GM12864 (cell line): ENCODE measurements around the gene LRRC37A.
A peak's percentile ranks its signal among the peaks of the same experiment; 100 is the strongest.
"Not testable (repeated sequence)": the region's sequence is repeated elsewhere in the genome, so short reads cannot be mapped to it uniquely, and the experiment has no call there.

Source experiments
- DNase-seq: peaks from one replicate; pipeline ENCODE4 v3.0.0-alpha.2; 2011; ENCODE audit warnings: low read depth
- H3K4me3 ChIP-seq: 2 replicates; pipeline ENCODE4 v1.5.1; 2011; ENCODE audit warnings: mild to moderate bottlenecking, low read depth, low read length, control low read depth
- TF ChIP-seq, protein P1 (sequence below): IDR thresholded peaks from 2 replicates; pipeline ENCODE4 v1.5.1; 2011; ENCODE audit warnings: low read depth, mild to moderate bottlenecking, moderate library complexity, low read length, control low read depth, inconsistent platforms; ENCODE audit errors: missing control alignments

LRRC37A gene

DNA sequence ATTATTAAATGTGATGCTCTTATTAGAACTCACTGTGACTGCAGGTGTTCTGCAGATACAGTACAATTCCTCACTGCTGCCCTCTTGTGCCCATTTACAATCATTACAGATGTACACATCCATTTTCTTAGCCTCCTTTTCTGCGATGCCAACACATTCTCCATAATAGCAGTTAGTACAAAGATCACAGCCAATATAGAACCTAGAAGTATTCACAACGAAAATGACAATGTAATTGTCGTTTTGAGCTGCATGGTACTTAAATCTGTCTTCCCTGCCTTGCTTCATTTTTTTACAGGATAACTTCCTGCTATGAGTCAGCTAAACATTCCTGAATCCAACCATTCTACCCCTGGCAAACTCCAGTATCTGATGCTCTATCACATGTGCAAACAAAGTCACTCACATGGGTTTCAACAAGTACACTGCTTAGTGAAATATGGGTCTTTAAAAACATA, 8.1 kb upstream of the LRRC37A start:
- DNase-seq: peak; percentile 72
- not testable (repeated sequence) for H3K4me3 ChIP-seq
- TF ChIP-seq, protein P1, sequence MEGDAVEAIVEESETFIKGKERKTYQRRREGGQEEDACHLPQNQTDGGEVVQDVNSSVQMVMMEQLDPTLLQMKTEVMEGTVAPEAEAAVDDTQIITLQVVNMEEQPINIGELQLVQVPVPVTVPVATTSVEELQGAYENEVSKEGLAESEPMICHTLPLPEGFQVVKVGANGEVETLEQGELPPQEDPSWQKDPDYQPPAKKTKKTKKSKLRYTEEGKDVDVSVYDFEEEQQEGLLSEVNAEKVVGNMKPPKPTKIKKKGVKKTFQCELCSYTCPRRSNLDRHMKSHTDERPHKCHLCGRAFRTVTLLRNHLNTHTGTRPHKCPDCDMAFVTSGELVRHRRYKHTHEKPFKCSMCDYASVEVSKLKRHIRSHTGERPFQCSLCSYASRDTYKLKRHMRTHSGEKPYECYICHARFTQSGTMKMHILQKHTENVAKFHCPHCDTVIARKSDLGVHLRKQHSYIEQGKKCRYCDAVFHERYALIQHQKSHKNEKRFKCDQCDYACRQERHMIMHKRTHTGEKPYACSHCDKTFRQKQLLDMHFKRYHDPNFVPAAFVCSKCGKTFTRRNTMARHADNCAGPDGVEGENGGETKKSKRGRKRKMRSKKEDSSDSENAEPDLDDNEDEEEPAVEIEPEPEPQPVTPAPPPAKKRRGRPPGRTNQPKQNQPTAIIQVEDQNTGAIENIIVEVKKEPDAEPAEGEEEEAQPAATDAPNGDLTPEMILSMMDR: peak; percentile 71

DNA sequence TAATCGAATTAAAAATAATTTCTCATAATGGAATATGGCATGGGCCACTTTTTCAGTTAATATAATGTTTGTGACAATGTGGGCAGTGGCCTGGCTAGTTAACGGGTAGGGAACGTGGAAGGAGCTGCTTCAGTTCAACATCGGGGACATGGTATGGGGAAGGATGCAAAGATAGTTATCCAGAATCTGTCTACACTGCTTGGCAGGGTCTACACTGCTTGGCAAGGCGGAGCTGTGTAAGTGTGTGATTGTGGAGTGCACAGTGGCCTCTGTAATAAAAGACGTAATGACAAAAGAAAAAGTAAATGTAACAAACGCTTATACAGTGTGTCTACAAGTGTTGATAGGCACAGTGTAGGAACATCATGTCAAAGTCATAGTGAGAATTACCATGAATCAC, 7.3 kb upstream of the LRRC37A start:
- not testable (repeated sequence) for H3K4me3 ChIP-seq, DNase-seq

DNA sequence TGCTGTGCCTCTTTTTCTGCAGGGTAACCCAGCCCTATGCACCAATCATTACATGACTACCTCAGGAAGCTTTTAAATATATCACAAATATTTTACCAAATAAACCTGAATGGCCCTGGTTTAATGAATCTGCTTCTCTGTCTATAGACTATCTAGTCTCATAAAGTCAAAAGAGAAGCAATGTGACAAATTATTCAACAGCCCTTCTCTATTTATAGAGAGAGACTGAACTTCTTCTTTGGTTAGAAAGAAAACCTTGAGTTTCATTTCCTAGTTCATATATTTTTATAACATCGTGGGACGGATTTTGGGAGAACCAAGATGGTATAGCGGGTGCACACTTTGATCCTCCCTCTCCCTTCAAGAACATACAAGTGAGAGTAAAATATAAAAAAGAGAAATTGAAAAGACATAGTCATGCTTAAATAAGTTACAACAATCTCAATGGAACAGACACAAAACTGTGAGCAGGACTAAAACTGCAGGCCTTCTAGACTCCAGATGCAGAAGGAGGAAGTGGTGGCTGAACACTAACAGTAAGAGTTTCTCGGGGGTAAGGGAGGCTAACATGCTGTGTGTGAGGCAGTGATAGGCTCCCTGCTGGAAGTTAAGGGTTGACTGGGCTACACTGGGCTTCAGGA, 3.9 kb upstream of the LRRC37A start:
- DNase-seq: peak; percentile 90
- H3K4me3 ChIP-seq: not testable (repeated sequence)

DNA sequence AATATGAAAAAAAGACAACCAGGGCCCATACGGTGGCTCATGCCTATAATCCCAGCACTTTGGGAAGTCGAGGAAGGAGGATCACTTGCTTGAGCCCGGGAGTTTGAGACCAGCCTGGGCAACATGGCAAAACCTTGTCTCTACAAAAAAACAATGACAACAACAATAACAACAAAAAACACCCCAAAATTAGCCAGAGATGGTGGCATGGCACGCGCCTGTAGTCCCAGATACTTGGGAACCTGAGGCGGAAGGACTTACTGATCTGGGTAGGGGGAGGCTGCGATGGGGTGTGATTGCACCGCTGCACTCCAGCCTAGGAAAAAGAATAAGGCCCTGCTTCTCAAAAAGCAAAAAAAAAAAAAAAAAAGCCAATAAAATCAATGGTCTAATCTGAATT, 3.3 kb upstream of the LRRC37A start:
- H3K4me3 ChIP-seq, DNase-seq: not testable (repeated sequence)

DNA sequence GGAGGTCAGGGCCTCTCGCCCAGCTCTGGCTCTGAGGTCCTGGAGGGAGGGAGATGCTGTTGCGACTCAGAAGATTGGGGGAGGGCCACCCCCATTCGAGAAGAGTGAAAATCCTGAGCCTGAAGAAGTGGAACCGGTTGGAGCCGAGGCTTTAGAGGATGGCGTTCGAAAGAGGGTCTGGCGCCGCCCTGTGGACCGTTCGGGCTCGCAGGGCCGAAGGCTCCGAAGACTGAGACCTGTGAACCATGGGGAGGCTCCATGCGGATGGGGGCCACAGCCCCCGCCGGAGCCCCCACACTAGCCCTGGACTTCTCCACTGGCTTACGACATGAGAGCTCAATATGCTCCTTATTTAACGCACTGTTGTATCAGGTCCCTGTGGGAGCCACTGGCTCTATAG, 46.3 kb downstream of the LRRC37A start:
- DNase-seq, H3K4me3 ChIP-seq: not testable (repeated sequence)

DNA sequence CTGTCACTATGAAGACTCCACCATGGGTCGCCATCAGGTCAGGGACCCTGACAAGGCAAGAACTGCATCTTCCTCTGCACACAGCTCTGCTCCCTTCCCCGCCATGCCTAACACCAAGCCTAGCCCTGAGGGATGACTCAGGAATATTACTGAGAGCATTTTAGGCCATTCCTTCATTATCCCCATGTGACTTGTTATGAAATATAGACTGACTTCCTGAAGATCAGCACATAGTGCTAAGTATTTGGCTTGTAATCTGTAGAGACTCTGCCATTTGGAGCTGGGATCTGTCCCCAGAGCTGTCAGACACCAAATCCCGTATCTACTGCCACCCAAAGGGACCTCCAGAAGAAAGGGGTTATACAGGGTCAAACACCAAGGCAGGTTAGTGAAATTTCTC, 47.2 kb downstream of the LRRC37A start:
- H3K4me3 ChIP-seq, DNase-seq: not testable (repeated sequence)

DNA sequence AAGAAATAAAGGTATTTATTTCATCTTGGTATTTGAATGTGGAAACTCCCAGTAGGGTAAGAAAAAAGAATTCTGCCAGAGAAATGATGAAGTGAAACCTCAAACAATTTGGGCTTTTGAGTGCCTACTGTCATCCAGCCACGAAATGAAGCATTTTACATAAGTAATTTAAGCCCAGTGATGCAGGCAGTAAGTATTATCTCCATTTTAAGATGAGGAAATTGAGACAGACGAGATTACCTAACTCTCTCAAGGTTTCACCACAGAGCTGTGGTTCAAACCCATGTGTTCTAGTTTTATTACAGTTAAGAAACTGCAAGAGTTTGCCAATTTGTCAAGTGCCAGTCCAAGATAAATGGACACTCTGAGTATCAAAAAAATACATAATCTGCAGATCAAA, 53.4 kb downstream of the LRRC37A start:
- H3K4me3 ChIP-seq, DNase-seq: not testable (repeated sequence)

DNA sequence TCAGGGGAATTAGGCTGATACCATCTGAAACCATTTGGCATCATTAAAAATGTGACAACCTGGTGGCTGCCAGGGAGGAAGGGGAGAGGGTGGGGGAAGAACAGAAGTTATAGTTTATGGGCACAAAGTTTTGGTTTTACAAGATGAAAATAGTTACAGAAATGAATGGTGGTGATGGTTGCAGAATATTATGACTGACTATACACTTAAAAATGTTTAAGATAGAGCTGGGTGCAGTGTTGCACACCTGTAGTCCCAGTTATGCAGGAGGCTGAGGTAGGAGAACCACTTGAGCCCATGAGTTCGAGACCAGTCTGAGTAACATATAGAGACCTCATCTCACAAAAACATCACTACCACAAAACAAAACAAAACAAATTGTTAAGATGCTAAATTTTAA, 54.1 kb downstream of the LRRC37A start:
- not testable (repeated sequence) for DNase-seq, H3K4me3 ChIP-seq

DNA sequence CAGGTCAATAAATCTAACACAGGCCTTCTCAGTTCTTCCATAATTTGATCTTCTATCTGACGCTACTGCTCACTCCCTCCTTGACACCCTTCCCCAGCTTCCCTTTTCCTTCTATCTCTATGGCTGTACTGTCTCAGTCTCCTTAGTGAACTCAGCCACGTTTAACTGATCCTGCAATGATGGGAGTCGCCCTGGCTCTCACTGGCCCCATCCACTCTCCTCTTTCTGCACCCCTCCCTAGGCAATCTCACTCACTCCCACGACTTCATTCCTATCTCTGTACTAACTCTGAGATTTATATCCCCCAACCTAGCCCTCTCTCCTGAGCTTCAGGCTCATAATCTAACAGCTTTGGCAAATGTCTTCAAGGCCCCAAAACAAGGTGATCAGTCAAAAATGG, 58.9 kb downstream of the LRRC37A start:
- DNase-seq, H3K4me3 ChIP-seq: not testable (repeated sequence)

DNA sequence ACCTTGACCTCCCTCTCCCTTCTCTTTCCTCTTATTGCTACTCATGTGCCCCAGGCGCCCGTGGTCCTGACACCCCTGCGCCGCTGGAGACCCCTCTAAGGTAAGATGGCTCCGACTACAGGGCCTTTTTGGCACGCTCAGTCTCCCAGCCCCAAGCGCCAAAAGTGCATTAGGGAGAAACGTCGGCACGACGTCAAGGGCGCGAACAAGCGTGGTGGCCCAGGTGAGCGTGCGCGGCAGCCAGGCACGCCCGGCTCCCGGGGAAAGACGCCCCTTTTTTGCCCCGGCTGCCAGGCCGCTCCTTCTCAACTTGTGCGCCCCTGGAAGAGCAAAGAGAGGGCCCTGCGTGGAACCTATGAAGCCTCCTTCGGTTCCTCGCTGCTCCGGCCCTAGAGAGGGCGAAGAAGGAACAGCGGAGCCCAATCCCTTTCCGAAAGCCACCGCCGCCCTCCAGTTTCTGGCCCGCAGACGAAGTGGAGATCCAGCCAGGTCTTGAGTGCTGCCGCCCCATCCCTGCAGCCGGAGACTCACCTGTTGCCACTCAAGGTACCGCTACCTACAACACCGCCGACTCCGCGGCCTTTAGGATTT, 66.3 kb downstream of the LRRC37A start:
- DNase-seq, H3K4me3 ChIP-seq: not testable (repeated sequence)

DNA sequence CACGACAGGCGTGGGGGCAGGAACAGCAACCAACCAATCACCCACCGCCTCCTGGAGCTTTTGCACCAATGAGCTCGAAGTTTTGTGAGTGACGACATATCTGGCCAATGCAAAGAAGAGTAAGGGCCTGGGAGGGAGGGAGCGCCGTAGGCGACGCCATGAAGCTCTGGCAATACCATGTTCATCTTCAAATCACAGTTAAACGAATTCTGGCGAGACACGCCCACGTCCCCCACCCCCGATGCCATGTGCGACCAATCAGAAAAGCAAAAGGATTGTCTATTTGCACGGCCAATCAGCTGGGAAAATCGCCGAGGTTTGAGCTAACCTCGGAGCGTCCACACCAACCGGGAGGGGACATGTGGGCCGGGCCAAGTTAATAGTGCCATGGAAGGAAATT, 66.8 kb downstream of the LRRC37A start, which contains the start of gene ARL17B:
Gene ARL17B, minus strand, starts transcription at position 12 of the 400 bp plus-strand sequence. CDS start 3,369 bp downstream, outside the sequence.
- not testable (repeated sequence) for DNase-seq, H3K4me3 ChIP-seq

DNA sequence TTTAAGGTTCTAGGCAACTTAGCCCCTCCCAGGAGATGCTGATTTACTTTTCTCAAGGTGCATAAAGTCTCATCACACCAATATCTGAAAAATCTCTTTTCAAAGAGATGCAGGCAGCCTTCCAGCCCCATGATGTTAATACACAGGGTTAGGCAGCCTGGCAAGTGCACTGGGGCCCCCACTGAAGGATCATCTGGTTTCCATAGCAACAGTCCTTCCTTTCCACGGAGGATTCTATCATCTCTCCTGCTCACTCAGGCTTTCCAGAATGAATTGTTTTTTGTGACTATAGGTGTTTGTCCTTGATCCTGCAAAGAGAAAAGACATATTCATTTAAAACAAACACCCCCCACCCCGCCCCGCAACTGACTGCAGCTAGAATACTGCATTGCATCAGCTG, 72.6 kb downstream of the LRRC37A start:
- H3K4me3 ChIP-seq, DNase-seq: not testable (repeated sequence)

DNA sequence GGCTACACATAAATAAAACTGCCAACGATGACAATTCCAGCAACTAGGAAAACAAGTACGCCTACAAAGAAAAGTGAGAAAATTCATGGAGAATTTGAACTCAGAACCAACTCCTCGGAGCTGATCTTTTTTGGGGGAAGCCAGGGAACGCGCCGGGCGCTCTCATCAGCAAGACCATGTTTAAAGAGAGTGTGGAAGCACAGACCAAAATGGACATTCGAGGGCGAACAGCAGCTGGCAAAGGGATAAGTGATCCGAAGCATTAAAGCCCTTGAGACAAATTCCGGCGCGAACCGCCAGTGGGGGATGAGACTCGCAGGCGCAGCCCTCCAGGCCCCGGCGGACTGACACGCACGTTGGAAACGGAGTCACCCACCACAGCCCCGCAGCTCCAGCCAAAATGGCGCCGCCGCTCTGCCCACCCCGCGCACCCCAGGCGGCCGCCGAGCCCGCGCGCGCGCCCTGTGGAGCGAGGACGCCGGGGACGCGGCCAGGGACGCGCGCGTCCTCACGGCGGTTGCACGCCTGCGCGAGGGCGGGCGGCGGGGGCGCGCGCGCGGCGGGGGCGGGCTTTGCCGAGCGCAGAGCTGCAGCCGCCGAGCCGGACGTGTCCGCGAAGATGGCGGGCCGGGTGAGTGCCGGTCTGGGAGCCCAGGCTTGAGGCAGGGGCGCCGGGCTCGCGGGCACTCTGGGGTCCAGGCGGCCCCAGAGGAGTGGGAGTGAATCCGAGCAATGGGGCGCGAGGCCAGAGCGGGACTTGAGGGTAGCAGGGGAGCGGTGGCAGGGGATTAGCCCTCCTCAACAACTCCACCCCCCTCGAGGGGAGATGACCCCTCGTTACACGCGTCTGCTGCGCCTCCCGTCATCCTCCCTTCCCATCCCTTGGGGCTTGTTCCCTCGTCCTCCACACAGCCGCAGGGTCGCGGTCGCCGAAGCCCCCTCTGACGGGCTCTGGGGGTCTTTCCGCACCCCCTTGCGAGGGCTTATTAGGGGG, 77.6 kb downstream of the LRRC37A start:
- DNase-seq, H3K4me3 ChIP-seq: not testable (repeated sequence)

DNA sequence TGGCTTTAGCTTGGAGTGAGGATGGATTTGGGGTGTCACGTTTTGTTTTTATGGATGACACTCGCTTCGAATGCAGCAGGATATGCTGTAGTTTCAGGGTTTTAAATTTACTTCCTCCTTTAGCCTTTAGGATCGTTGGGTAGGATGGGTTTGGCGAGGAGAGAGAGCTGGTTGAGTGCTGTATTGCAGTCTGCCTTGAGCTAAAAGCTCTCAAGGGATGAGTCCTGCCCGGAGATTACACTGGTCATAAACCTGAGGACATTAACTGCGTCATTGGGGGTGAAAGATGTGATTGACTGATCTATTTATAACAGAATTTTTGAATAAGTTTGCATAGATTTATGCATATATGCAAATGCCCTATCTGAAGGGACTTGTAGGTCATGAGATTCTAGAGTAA, 78.5 kb downstream of the LRRC37A start:
- H3K4me3 ChIP-seq, DNase-seq: not testable (repeated sequence)

DNA sequence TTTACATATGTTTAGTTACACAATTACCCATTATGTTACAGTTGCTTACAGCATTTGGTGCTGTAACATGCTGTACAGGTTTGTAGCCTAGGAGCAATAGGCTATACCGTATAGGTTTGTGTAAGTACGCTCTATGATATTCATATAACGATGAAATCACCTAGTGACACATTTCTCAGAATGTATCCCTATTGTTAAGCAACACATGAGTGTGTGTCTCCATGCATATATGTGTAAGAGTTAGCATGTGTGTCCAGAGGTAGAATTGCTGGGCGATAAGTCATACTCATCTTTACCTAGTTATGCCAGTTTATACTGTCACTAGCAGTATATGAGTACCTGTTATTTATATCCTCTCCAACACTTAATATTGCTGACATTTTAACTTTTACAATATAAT, 88.2 kb downstream of the LRRC37A start:
- not testable (repeated sequence) for DNase-seq

DNA sequence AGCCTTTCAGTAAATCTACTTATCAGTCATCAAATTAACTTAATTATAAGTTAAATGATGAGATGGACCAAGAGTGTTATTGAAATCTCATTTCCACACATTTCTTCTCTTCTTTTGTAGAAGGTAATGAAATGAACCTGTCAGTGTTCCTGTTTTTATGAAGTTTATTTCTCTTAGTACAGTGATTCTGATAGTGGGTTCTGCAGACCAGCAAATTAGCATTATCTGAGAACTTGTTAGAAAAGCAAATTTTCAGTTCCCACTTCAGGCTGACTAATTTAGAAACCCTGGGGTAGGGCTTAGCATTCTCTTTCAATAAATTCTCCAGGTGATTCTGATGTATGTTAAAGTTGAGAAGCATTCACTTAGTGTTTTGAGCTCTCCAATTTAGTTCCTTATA, 90.6 kb downstream of the LRRC37A start:
- H3K4me3 ChIP-seq, DNase-seq: not testable (repeated sequence)

More for the DNA sequence above, 88.2 kb downstream of the LRRC37A start:
- not testable (repeated sequence) for H3K4me3 ChIP-seq
